ENCODE results near the gene ITGA4. TPM values are rescaled to one million over a fixed set of nuclear protein-coding genes. Genes with fewer than 3 reads are reported as not detected.

The ITGA4 gene
- 1 to 10 TPM; 2.0 to 5.7 (median 3.9) TPM for total RNA-seq

DNA sequence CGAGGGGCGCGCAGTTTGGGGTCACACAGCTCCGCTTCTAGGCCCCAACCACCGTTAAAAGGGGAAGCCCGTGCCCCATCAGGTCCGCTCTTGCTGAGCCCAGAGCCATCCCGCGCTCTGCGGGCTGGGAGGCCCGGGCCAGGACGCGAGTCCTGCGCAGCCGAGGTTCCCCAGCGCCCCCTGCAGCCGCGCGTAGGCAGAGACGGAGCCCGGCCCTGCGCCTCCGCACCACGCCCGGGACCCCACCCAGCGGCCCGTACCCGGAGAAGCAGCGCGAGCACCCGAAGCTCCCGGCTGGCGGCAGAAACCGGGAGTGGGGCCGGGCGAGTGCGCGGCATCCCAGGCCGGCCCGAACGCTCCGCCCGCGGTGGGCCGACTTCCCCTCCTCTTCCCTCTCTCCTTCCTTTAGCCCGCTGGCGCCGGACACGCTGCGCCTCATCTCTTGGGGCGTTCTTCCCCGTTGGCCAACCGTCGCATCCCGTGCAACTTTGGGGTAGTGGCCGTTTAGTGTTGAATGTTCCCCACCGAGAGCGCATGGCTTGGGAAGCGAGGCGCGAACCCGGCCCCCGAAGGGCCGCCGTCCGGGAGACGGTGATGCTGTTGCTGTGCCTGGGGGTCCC, at the start of gene ITGA4:
TSS of gene ITGA4 (plus strand) at position 266 of the 620 bp plus-strand sequence. CDS start at position 535, 269 bp downstream.
- no peak for TF ChIP-seq POLR2A (IDR thresholded peaks at IDR 0.05)
- TF ChIP-seq, protein P1, sequence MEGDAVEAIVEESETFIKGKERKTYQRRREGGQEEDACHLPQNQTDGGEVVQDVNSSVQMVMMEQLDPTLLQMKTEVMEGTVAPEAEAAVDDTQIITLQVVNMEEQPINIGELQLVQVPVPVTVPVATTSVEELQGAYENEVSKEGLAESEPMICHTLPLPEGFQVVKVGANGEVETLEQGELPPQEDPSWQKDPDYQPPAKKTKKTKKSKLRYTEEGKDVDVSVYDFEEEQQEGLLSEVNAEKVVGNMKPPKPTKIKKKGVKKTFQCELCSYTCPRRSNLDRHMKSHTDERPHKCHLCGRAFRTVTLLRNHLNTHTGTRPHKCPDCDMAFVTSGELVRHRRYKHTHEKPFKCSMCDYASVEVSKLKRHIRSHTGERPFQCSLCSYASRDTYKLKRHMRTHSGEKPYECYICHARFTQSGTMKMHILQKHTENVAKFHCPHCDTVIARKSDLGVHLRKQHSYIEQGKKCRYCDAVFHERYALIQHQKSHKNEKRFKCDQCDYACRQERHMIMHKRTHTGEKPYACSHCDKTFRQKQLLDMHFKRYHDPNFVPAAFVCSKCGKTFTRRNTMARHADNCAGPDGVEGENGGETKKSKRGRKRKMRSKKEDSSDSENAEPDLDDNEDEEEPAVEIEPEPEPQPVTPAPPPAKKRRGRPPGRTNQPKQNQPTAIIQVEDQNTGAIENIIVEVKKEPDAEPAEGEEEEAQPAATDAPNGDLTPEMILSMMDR (IDR thresholded peaks at IDR 0.05), result no peak
- intact Hi-C loops (cut with DNase I; ENCODE audit: low total_unique reads), result no loop called here
- peak; percentile 49 to 94 for DNase-seq (ENCODE audit: low spot score in 2 of 2)
- 1 to 2% methylated on average over 38 to 66 of the region's 67 CpGs for WGBS, 2 donors
- H3K4me3 ChIP-seq (ENCODE audit: low read depth, poor library complexity, severe bottlenecking), result peak within 1 kb of the TSS; percentile 48

DNA sequence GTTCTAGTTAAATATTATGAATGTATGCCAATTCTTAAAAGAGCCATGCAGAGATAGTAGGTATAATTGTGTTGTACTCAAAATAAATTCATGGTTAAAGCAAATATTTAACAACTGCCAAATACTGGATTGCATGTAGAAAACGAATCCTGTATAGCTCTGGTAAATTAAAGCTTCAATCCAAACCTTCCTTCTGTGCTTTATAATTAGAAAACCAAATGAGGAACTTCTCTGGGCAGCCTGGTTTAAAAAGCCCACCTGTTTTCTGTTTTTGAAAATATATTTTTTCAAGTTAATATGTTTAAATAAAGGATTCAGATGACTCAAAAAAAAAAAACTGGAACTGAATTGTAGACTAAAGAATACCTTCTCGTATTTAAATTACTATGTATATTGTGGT, 48.3 kb upstream of the ITGA4 start:
- H3K4me3 ChIP-seq (ENCODE audit: low read depth, poor library complexity, severe bottlenecking), result no peak overlapping the region
- intact Hi-C loops (cut with DNase I; ENCODE audit: low total_unique reads), result no loop called here
- DNase-seq (ENCODE audit: low spot score in 2 of 2), result no peak
- 50 to 56% methylated on average over 2 of the region's 2 CpGs for WGBS, 2 donors
- TF ChIP-seq POLR2A (IDR thresholded peaks at IDR 0.05), result no peak
- TF ChIP-seq, protein P1 (IDR thresholded peaks at IDR 0.05), result no peak

DNA sequence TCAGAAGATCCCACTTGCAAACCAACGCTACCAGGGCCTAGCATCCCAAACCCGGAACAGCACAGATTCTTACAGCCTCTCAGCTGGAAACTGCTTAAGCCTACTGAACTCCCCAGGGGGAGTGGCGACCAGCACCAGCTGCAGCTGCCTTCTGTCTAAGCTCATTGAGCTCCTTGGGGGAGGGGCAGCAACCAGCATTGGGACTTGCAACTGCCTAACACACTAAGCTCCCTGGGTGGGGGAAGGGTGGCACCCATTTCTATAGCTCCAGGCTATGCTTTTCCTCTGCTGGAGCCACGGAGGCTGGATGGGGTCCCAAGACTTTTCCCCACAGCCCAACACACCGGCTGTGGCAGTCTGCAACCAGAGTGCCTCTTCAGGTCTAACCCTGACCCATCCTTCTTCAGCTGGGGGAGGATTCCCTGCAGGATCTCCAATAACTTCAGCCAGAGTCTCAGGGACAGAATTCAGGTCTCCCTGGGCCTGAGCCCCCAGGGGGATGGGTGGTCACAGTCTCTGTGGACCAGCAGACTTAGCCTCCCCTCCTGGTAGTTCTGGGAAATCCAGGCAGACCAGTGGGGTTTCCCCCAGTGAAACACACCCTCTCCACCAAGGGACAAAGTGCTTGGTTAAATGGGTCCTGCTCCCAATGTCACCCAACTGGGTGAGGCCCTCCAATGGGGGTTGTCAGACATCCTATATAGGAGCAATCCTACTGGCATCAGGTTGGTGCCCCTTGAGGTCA, 45.9 kb upstream of the ITGA4 start:
- WGBS, 2 donors, result 58 to 63% methylated on average over 4 of the region's 5 CpGs
- TF ChIP-seq, protein P1 (IDR thresholded peaks at IDR 0.05), result no peak
- TF ChIP-seq POLR2A (IDR thresholded peaks at IDR 0.05), result no peak
- no peak for DNase-seq (ENCODE audit: low spot score in 2 of 2)

DNA sequence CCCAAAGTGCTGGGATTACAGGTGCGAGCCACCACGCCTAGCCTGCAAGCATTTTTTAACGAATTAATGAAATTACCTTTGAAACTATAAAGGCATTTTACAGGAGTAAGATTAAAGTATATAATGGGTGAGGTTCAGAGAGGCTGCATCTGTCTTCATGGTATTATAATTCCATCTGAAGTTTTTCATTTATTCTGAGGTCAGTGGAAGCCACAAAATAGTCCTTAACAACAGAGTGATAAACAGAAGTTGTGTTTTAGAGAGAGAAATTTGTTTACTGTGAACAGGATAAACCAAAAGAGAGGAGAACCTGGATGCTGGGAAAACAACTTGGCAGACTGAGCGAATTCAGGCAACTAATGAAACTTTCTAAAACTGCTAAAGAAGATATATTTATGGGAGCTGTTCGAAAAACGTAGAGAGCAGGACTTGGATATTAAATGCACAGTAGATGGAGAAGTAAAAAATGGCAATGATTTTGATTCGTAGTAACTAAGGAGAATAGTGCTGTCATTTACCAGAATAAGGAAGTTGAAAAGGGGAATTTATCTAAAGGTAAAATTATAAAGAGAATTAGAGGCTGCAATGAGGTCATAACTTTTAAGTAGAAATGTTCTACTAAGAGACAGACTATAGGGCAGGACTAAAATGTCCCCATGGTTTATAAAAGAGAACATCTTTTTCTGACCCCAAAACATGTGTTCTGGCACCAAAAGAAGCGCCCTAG, 37.9 kb upstream of the ITGA4 start:
- TF ChIP-seq, protein P1 (IDR thresholded peaks at IDR 0.05), result no peak
- TF ChIP-seq POLR2A (IDR thresholded peaks at IDR 0.05), result no peak
- no peak for DNase-seq (ENCODE audit: low spot score in 2 of 2)
- intact Hi-C loops (cut with DNase I; ENCODE audit: low total_unique reads), result no loop called here
- WGBS, 2 donors, result 81 to 86% methylated on average over 8 of the region's 8 CpGs
- no peak overlapping the region for H3K4me3 ChIP-seq (ENCODE audit: low read depth, poor library complexity, severe bottlenecking)

More for the DNA sequence above, 45.9 kb upstream of the ITGA4 start:
- no peak overlapping the region for H3K4me3 ChIP-seq (ENCODE audit: low read depth, poor library complexity, severe bottlenecking)
- intact Hi-C loops (cut with DNase I; ENCODE audit: low total_unique reads), result no loop called here

DNA sequence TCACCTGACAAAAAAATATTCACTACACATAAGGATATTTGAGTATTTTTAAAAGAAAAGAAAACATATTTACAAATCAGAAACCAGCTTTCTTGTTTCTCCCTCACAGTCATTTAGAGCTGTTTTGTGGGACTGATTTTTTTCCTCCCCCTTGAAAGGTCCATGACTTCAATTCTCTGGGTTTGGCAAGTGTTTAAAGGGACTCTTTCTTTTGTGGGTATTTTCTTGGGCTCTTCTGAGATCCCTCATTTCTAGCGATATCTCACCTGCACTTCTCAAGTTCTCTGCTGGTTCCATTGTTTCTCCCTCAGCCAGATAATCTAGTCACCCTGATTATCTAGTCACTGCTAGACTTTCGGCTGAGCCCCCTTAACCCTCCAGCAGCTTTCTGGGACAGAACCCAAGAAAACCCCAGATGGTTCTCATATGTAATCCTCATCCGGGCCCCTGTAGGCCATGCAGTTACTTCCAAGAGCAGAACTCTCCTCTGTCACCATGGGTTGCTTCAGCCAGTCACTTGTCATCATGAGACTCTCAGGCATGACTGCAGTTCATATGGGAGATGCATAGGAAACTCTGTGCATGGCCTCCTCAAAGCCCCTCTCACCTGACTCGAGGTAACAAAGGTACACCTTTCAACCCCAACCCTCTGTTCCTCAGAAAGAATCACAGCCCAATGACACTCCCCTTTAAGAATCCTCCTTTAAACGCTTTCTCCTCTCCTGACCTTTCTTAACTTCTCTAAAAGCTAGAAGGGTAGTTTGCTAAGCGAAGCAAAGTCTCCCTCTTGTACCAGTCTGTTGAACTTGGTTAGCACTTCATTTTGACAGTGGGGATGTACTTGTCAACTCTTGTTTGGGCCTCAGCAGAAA, 36.7 kb upstream of the ITGA4 start:
- no peak for TF ChIP-seq POLR2A (IDR thresholded peaks at IDR 0.05)
- 69 to 80% methylated on average over 6 of the region's 6 CpGs for WGBS, 2 donors
- DNase-seq (ENCODE audit: low spot score in 2 of 2), result no peak
- intact Hi-C loops (cut with DNase I; ENCODE audit: low total_unique reads), result no loop called here
- no peak overlapping the region for H3K4me3 ChIP-seq (ENCODE audit: low read depth, poor library complexity, severe bottlenecking)

Measured in lower leg skin (tissue), 4 donors.